Umbilical cord (tissue), 2 donors: ENCODE measurements around the gene FAM3A. TPM values are rescaled to one million over a fixed set of nuclear protein-coding genes. Genes with fewer than 3 reads are reported as not detected.

Source experiments
- DNase-seq: peaks from one replicate; pipeline ENCODE4 v3.0.0-alpha.2; 2015; ENCODE audit warnings: low spot score
- total RNA-seq: library from RNA; depleted of rRNA; stranded (reverse); fragments of >200 nt; gene quantifications from one replicate; pipeline ENCODE4 v1.2.3, GENCODE V29; 2014; ENCODE audit warnings: low replicate concordance; ENCODE audit not compliant: insufficient read depth

Gene FAM3A
- total RNA-seq, 1 donor from 2014 or later: 33.2 TPM

GRCh38 chrX:154481911-154482601 is 34.0 kb downstream of the FAM3A start:
- DNase-seq: no peak

DNA sequence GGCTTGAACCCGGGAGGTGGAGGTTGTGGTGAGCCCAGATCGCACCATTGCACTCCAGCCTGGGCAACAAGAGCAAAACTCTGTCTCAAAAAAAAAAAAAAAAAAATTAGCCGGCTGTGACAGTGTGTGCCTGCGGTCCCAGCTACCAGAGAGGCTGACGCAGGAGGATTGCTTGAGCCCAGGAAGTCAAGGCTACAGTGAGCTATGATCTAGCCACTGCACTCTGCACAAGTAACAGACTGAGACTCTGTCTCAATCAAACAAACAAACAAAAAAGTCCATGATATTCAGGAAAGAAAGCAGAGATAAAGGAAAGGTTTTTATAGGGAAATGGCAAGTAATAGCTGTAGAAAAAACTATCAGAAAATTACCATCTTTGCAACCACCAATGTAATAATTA is 34.8 kb downstream of the FAM3A start:
- no peak for DNase-seq

DNA sequence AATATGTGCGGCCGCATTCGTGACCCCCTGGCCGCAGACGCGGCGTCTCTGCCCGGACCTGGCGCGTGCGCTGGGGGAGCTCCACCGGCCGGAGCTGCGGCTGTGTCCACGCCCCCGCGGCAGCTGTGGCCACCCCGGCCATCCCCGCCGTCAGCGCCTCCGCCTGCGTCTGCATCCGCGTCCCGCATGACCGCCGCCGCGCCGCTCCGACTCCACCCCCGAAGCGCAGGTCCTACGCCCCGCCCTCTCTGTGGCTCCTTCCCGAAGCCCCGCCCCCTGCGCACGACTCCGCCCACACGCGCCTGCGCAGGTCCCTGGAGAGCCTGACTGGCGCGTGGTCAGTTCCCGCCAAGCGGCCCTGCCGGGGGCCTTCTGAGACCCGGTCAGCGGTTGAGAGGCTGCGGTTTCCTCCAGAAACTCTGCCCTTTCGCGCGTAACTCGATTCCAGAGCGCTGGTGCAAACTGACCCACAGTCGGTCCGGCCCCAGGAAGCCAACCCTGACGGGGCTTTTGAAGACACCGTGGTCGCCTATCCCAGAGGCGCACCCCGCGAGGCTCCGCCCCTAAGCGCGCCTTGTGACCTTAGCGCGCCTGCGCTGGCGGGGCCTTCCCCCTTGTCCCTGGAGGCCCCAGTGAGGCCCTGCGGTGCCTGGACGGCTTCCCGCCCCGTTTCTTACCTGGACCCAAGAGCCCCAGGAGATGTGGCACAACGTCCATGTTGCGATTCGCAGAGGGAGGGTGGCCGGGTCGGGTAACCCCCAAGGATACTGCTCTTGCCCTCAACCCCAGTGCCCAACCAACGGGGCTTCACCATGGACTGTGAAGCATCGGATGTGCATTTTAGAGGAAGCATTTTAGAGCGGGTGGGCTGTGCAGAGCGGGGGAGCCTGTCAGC is 37.1 kb downstream of the FAM3A start, which contains the start of gene LAGE3:
Gene LAGE3, minus strand, starts transcription at position 554 of the 895 bp plus-strand sequence. Its CDS starts 366 bp downstream, at position 188.
- DNase-seq: peak; percentile 93

- DNase-seq: no peak
Measured at GRCh38 chrX:154477891-154478477, 38.0 kb downstream of the FAM3A start.

- DNase-seq: peak; percentile 7
Measured at GRCh38 chrX:154476821-154477220, 39.2 kb downstream of the FAM3A start.

DNA sequence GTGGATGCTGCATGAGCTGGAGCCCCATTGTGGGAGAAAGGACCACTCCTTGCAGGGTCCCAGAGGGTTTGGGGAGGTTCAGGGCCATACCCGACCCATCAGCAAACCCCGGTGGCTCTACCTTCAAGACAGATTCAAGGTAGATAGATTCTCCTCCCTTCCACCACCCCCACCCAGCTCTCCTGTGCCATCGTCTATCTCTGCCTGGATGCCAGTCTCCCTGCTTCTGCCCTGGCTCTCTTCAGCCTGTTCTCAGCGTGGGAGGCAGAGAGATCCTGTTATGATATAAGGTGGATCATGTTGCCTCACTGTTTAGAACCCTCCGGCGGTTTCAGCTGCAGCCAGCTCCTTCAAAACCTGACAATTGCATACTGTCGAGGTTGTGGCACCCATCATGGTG is 42.3 kb downstream of the FAM3A start:
- no peak for DNase-seq

GRCh38 chrX:154472685-154473632 is 43.1 kb downstream of the FAM3A start:
- no peak for DNase-seq

DNA sequence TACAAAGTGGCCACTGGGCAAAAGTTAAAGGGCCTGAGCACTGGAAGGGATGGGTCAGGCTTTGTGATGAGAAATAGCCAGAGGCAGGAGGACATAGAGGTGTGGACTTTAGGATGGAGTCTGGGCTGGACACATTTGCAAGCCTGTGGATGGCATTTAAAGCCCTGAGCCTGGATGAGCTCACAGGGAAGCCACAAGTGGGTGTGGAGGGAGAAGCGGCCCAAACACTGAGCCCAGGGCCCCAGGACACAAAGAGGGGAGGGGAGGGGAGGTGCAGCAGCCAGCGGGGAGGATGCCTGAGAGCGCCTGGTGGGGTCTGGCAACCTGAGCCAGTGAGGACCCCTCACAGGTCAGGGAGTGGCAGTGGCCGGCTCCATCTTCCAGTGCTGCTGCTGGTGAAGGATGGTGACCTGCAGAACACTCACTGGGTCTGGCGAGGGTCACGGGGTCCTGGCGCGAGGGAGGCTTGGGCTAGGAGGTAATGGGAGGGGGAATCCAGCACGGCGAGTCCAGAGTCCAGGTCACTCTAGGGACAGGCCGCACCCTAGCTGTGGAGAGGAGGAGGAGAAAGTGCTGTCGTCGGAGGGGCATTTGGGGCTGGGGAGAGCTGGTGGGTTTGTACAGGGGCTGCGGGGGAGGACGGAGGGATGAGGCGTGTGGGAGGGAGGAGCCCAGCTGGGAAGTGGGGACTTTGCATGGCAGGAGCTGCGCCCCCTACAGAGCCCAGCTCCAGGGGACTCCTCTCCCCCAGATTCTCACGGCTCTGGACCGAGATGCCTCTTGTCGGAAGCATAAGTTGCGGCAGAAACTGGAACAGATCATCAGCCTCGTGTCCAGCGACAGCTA is 44.0 kb downstream of the FAM3A start:
- no peak for DNase-seq

- DNase-seq: no peak
Measured at GRCh38 chrX:154470914-154471568, 45.0 kb downstream of the FAM3A start.

DNA sequence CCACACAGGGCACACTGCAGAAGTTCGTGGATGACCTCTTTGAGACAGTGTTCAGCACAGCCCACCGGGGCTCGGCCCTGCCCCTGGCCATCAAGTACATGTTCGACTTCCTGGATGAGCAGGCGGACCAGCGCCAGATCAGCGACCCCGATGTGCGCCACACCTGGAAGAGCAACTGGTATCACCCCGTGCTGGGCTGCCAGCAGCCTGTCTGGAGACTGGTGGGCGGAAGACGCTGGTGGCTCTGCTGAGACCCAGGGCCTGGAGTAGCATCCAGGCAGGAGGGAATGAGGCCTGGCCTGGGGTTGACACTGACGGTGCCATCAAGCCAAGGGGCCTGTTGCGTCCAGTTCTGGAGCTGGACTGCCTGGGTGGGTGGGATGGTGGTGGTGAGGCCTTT is 45.6 kb downstream of the FAM3A start:
- DNase-seq: no peak

DNA sequence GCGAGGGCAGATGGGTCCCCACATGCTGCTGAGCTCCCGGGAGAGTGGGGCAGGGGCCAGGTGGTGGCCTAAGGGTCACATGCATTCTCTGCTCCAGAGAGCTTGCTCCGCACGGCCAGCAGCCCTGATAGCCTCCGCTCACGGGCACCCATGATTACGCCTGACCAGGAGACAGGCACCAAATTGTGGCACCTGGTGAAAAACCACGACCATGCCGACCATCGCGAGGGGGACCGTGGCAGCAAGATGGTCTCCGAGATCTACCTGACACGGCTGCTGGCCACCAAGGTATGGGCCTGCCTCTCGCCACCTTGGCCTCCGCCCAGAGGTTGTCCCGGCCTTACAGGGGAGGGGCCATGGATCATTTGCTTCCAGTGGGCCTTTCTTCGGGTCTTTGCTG is 46.2 kb downstream of the FAM3A start:
- no peak for DNase-seq

DNA sequence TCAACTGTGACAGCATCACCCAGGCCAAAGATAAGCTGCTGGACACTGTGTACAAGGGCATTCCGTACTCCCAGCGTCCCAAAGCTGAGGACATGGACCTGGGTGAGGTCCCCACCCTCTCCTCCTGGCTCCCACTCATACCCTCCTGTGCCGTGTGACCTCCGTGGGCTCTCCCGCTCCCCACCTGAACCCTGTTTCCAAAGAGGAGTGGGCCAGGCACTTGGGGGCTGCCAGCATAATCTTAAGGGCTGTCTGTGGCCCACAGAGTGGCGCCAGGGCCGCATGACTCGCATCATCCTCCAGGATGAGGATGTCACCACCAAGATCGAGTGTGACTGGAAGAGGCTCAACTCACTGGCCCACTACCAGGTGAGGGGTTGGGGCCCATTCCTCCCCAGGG is 46.9 kb downstream of the FAM3A start:
- DNase-seq: no peak

- DNase-seq: no peak
Measured at GRCh38 chrX:154468217-154468616, 47.8 kb downstream of the FAM3A start.

- DNase-seq: no peak
Measured at GRCh38 chrX:154467556-154467955, 48.5 kb downstream of the FAM3A start.

DNA sequence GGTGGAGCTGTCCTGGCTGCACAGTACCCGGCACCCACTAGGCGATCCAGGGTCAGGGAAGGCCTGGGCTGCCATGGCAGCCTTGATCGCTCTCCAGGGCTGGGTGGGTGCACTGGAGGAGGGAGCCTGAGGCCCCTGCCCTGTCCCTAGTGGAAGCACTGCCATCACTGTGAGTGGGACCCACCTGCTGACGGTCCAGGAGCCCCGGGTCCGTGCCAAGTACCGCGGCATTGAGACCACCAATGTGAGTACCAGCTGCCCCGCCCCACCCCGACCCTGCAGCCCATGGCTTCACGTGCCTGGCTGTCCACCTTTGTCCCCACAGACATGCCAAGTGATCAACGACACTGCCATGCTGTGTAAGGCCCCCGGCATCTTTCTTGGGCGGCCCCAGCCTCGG is 49.1 kb downstream of the FAM3A start:
- no peak for DNase-seq

- DNase-seq: no peak
Measured at GRCh38 chrX:154466036-154466435, 50.0 kb downstream of the FAM3A start.

DNA sequence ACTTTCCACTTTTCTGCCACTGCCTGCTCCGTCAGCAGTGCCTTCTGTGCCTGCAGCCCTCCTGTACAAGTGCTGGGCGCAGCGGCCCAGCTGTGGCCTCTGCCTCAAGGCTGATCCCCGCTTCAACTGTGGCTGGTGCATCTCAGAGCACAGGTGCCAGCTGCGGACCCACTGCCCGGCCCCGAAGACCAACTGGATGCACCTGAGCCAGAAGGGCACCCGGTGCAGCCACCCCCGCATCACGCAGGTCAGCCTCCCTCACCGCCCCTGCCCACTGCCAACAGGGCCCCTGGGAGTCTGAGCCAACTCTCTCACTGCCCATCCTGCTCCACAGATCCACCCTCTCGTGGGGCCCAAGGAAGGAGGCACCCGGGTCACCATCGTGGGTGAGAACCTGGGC is 50.4 kb downstream of the FAM3A start:
- DNase-seq: no peak

- DNase-seq: no peak
Measured at GRCh38 chrX:154464806-154465365, 51.1 kb downstream of the FAM3A start.

DNA sequence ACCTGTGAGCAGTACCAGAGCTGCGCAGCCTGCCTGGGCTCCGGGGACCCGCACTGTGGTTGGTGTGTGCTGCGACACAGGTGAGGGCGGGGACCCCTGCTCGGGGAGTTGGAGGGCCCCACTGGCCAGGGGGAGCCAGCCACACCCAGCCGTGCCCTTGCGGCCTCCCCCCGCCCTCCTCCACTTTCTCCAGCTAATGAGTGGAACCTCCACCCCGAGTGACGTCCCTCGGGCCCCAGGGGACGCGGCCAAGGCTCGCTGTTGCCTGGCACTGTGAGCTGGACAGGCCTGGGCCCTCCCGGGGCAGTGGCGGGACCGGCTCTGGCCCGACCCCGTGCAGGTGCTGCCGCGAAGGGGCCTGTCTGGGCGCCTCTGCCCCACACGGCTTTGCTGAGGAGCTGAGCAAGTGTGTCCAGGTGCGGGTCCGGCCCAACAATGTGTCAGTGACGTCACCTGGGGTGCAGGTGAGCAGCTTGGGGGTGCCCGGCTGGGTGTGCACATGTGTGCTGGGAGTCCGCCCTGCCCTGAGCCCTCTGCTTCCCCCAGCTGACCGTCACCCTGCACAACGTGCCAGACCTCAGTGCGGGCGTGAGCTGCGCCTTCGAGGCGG is 52.3 kb downstream of the FAM3A start:
- DNase-seq: no peak
